GM19468 (cell line): ENCODE results near the gene PIAS1.
"Not testable (repeated sequence)": the region's sequence is repeated elsewhere in the genome, so short reads cannot be mapped to it uniquely, and the experiment has no call there.

Experiments used
- ATAC-seq: cut with Tn5 transposase; IDR thresholded peaks from one replicate; pipeline ENCODE4 v1.9.1; 2021; ENCODE audit warnings: mild to moderate bottlenecking, moderate library complexity, moderate number of reproducible peaks; ENCODE audit not compliant: unreplicated experiment; ENCODE audit errors: extremely low read depth

Gene PIAS1

DNA sequence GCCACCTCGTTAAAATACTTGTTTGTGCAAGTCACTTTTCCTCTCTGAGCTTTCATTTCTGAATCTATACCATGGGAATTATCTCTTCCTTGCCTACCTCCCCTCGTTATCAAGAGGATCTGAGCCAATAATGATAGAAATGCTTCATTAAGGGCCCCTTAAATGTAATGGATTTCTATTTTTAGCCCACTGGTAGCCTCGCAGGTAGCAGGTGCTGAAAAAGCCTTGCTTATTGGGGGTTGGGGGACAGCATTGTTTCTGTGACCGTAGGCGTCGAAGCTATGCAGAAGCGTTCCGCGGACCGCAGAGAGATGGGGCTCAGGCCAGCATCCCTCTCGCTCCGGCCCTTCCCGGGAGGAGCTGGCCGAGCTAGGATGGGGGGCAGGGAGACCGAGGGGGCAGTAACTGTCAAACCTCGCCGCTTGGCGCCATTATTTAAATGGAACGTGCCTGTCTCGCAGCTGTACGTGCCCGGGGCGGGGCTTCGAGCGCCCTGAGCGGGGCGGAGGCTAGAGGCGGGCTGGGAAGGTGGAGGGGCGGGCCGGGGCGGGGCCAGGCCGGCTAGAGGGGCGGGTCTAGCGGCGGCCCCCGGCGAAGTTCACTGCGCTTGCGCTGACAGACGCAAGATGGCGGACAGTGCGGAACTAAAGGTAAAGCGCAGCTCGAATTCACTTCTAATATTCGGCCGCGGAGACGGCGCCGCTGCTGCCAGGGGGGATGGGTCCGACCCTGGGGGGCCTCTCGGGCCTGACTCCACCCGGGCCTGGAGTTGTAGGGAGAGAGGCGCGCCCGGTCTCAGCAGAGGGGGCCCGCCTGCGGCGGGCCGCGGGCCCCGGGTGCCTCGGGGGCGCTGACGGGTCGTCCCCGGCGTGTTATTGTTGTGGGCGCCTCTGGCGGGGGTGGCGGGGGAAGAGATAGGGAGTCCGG, at the start of gene PIAS1:
Gene PIAS1 (plus strand): TSS at position 615 of the 927 bp plus-strand sequence. CDS start 12 bp downstream, at position 627.
- peak; percentile 81 for ATAC-seq

GRCh38 chr15:68007642-68008041, 46.5 kb upstream of the PIAS1 start:
- not testable (repeated sequence) for ATAC-seq

DNA sequence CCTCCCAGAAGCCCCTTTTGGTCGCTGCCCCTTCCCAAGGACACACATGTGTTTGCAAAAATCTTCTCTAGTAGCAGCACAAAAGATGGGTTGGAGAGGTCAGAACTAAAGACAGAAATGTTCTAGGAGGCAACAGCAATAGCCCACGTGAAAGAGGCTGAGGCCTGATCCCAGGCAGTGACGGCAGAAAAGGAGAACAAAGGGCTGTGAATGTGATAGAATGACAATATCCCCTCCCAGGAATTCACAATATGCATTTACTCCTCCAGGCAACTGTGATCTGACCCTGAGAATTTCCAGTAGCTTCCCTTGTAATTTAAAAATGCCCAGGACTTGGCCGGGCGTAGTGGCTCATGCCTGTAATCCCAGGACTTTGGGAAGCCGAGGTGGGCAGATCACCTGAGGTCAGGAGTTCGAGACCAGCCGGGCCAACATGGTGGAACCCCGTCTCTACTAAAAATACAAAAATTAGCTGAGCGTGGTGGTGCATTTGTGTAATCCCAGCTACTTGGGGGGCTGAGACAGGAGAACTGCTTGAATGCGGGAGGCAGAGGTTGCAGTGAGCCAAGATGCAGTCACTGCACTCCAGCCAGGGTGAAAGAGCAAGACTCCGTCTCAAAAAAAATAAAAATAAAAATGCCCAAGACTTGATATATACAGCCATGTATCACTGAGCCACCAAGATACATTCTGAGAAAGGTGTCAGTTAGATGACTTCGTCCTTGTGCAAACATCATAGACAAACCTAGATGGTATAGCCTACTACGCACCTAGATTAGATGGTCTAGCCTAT, 43.6 kb upstream of the PIAS1 start:
- ATAC-seq: no peak

DNA sequence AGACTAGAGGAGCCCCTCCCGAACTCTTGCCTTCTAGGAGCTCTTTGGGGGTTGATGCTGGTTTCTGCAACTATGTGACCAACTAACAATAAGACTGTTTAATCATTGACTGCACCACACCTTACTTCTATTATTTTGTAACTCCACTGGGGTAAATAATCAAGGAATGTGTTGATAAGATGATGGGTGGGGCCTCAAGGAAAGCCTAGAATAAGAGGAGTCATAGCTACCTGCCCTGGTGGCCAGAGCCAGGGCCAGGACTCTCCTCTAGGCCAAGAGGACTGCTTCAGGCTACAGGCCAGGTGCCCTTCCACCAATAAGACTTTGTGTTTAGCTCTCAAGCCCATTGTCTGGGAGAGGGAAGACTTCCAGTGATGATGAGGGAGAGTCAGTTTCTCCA, 41.2 kb upstream of the PIAS1 start:
- ATAC-seq: no peak

DNA sequence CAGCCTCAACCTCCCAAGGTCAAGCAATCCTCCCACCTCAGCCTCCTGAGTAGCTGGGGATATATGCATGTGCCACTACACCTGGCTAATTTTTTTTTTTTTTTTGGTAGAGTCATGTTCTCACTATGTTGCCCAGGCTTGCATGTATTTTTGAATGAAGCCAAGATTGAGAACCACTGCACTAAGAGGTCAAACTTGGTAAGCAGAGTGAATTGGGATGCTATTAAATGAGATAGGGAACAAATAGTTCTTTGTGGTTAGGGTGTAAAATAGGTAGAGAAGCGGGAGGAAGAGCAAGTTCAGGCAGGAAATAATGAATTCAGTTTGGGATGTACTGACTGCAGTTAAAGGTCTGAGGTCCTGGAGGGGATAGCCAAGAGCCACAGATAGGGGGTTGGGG, 39.9 kb upstream of the PIAS1 start:
- no peak for ATAC-seq

DNA sequence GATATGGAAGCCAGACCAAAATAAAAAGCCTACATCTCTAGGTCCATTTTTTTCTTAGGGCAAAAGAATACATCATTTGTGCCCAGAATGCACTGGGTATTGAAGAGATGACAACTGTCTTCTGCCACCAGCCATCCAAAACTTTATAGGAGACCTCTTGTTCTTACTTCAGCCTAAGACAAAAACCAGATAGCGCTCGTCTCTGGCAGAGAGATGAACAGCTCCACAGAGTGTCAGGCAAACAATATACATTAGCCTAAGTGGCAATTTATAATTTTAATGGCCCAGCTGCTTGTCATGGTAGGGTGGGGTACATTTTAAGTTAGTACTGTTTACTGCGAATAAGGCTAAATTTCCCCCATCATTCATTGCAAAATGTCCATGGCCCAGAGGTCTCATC, 38.9 kb upstream of the PIAS1 start:
- ATAC-seq: no peak

DNA sequence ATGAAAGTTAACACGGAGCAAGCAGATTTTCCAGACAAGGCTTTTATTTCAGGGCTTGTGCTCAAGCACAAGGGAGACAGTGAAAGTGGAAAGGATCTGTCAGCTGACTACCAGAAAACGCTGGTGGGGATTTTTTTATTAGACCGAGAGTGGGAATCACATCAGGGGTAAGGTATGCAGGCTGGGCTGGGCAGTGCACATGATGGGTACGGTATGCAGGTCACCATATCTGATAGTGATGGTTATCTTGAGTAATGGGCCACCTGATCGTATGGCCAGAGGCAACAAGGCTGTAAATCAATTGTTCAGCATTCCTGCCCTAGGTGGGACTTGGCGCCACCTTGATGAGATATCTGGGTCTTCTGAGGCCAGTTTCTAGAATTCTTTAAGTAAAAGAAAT, 36.9 kb upstream of the PIAS1 start:
- no peak for ATAC-seq

DNA sequence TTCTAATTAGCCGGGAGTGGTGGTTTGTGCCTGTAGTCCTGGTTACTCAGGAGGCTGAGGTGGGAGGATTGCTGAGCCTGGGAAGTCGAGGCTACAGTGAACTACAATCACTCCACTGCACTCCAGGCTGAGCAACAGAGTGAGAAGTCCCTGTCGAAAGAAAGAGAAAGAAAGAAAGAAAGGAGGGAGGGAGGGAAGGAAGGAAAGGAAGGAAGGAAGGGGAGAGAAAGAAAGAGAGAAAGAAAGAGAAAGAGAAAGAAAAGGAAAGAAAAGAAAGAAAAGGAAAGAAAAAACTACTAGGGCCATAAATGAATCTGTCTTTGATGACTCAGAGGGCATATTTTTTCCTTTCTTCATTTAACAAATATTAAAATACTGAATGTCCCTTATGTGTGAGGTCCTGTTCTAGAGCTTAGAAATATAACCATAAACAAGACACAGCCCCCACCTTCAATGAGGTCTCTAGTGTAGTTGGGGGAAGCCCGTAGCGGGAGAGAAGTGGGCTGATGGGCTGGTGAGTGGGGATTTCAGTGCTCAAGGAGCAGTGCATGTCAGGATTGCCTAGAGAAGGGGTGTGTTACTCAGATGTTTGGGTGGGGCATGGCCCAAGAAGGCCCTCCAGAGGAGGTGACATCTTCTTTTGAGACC, 35.2 kb upstream of the PIAS1 start:
- ATAC-seq: no peak

DNA sequence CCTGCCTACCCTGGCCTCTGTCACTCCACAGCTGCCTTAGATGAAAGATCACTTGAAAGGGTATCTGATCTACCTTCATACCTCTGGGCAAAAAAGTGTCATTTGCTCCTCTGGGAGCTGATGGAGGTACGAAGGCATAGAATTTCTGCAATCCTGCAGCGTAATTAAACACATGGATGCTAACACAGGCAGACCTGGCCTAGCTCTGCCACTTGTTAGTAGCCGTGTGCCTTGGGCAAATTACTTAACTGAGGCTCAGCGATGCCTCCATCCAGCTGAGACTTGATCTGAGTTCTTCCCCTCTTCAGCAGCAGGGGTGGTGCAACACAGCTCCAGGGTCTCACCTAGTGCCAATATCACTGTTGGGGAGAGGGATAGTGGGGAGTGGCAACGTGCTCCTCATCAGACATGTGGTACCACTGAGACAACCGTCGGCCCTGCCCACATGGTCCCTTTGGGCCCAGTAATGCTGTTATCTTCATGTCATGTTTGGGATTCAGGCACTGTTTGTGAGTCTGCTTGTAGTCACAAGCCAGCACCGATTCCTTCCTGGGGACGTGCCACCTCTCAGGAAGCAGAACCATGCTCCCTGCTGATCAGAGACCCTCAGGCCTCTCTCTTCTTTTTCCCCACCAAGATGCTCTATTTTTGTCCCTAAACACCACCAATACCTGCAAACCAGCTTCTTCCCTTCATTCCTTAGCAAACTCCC, 34.1 kb upstream of the PIAS1 start:
- ATAC-seq: no peak

GRCh38 chr15:68020685-68021084, 33.4 kb upstream of the PIAS1 start:
- no peak for ATAC-seq

DNA sequence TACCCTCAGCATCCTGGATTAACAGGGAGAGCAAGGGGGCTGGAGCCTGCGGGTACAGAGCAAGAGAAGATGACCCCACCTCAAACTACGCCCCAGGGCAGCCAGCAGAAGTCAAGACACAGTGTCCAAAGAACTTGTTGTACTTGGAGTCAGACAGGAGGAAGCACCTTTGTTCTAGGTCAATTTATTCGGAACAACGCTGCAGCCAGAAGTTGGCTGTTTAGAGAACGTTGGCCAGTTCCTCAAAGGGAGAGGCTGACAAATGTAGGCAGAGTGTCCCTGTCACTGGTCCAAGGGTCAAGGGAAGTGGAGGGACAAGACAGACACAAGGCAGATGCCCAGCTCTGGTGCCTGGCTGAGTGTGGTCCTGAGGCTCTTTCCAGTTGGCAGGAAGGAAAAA, 32.1 kb upstream of the PIAS1 start:
- ATAC-seq: no peak

- ATAC-seq: no peak
These were observed 30.6 kb upstream of the PIAS1 start for GRCh38 chr15:68023307-68024101.

DNA sequence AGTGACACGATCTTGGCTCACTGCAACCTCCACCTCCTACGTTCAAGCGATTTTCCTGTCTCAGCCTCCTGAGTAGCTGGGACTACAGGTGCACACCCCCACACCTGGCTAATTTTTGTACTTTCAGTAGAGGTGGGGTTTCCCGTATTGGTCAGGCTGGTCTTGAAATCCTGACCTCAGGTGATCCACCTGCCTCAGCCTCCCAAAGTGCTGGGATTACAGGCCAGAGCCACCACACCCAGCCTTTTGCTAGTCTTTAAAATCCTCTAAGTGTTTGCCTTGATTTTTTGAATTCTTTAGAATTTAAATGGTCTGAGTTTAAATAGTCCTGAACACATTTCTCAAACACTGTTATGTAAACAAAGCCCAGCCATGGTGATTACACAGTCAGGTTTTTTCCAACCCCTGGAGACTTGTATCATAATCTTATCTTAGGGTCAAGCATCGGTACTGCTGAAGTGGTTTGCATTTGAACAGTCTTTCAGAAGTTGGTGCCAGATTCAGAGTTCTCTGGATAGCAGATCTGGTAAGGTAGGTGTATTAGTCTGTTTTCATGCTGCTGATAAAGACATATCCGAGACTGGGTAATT, 28.2 kb upstream of the PIAS1 start:
- ATAC-seq: no peak

GRCh38 chr15:68027388-68027787, 26.7 kb upstream of the PIAS1 start:
- no peak for ATAC-seq

DNA sequence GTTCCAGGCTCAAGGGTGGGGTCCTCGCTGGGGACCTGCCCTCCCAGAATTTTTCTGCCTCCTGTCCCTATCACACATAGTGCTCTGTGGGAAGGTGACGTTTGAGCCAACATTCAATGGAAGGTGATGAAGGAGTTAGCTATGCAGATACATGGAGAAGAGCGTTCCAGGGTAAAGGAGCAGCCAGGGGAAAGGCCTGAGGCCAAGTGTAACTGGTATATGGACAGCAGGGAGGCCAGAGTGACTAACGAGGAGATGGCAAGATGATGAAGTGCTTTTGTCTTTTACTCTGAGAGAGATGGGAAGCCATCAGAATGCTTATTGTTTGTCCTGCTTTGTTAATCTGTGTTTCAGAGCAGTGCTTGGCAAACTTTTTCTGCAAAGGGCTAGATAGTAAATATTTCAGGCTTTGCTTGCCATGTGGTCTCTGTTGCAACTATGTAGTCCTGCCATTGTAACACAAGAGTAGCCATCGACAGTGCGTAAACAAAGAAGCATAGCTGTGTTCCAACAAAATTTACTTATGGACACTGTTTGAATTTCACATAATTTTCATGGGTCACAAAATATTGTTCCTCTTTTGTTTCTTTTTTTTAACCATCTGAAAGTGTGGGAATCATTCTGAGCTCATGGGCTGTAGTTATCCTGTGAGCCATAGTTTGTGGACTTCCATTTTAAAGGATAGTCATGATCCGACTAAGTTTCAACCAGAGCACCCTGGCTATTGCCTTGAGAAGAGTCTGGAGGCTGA, 25.8 kb upstream of the PIAS1 start:
- ATAC-seq: no peak

GRCh38 chr15:68028888-68029207, 25.3 kb upstream of the PIAS1 start:
- no peak for ATAC-seq

DNA sequence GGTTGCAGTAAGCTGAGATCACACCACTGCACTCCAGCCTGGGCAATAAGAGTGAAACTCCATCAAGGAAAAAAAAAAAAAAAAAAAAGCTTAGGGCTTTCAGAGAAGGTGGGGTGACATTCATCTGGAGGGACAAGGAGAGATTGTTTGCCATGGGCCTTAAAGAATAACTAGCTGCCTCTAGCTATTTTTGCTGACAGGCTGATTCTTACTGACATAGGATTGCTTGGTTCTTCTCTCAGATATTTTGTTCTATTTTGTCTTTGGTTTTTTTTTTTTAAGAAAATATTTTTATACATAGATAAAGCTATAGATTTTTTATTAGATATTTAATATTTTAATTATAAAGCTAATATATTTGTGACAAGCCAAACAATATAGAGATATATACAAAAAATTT, 24.2 kb upstream of the PIAS1 start:
- no peak for ATAC-seq

DNA sequence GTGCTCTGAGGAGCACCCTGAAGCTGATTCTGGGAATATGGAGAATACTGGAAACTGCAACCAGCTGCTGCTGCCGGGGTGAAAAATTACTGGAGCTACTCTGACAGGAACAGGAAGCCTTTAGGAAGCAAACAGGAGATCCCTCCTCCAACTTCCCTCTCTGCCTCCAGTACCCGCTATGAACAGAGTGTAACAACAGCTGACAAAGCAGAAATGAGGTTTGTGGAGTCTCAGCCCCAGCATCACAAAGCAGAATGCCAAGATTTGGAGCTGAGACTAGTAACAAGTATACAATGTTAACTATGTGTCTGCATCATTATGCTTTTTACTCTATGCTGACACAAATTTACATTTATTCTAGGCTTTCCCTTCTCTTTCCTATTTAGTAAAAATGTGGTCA, 22.7 kb upstream of the PIAS1 start:
- no peak for ATAC-seq

- no peak for ATAC-seq
These were observed 21.4 kb upstream of the PIAS1 start for GRCh38 chr15:68032672-68033071.
